ENCODE data around the gene USO1.

USO1 gene

DNA sequence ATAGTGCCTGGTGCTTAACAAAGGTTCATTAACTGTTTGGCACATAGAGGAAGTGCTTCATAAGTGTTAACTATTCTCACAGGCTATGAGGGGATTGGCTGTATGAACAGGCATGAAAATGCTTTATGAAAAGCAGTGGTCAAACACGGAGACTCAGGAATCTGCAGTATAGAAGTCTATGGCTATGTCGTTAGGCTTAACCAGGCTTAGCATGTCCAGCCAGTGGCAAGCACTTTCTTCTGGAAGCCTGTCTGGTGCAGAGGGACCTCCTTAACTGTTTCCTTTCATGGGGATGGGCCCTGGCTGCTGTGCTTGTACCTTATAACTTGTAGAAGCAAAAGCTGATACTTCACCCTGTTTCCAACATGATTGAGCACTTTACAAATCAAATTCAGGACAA is 99.4 kb downstream of the USO1 start:
- no peak for DNase-seq
- TF ChIP-seq GATA1 (IDR thresholded peaks at IDR 0.05; ENCODE audit: low read depth, low read length) (no peak), POLR2A (IDR thresholded peaks at IDR 0.05; ENCODE audit: low read length) (no peak)

DNA sequence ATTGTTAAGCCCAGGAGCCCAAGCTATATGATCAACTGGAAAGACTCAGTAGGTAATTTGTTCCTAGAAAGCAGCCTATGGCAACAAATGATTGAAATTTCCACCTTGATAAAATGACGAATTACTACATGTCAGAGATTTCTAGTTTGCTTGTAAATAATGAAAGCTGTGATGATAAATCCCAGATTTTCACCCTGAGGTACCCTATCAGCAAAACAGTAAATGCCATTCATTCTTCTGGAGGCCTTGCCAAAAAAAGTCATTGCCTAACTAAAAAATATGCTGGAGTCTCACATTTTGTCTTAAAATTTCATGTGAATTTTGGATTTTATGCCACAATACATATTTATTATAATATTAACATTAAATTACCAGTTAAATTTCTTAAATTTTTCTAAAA is 106.5 kb downstream of the USO1 start:
- no peak for DNase-seq
- TF ChIP-seq POLR2A (IDR thresholded peaks at IDR 0.05; ENCODE audit: low read length) (no peak), GATA1 (IDR thresholded peaks at IDR 0.05; ENCODE audit: low read depth, low read length) (no peak)

DNA sequence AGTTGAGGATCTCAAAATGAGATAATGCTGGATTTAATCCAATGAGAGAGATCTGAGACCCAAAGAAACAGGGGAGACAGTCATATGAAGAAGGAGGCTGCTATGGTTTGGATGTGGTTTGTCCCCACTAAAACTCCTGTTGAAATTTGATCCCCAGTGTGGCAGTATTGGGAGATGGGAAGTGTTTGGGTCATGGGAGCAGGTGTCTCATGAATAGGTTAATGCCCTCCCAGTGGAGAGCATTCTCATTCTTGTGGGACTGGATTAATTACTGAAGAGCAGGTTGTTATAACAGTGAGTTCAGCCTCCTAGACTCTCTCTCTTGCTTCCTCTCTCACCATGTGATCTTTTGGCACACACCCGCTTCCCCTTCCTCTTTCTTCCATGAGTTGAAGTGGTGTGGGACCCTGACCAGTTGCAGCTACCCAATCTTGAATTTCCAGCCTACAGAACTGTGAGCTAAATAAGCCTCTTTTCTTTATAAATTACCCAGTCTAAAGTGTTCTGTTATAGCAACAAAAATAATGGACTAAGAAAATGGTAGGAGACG is 107.6 kb downstream of the USO1 start:
- no peak for DNase-seq
- TF ChIP-seq GATA1 (IDR thresholded peaks at IDR 0.05; ENCODE audit: low read depth, low read length) (no peak), POLR2A (IDR thresholded peaks at IDR 0.05; ENCODE audit: low read length) (no peak)

DNA sequence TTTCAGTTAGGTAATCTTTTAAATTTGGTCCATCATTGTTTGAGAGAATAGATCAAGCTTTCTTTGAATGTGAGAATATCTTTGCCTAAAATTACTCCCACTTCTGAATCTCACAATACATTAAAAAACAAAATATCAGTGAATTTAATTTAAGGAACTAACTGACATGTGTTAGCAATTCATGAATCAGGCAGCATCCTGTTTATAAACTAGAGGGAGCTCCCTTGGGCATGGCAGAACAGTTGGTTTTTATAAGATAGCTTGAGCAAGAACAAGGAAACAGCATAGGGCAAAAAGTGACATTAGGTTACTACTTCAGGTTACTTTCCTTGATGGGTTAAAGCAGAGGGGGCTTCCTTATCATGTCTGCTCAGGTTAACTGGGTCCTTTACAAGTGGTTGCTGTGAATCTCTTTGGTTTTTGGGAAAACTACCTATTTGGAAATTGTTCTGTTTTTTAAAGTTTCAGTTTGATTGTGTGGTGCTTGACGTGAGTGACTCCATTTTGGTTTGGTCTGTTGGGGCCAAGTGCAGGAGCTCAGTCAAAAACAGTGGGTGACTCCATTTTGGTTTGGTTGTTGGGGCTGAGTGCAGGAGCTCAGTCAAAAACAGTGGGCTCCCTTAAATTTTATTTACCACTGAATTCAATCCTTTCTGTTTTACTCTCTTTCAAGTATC is 109.9 kb downstream of the USO1 start:
- TF ChIP-seq POLR2A (IDR thresholded peaks at IDR 0.05; ENCODE audit: low read length) (no peak), GATA1 (IDR thresholded peaks at IDR 0.05; ENCODE audit: low read depth, low read length) (no peak)
- no peak for DNase-seq

DNA sequence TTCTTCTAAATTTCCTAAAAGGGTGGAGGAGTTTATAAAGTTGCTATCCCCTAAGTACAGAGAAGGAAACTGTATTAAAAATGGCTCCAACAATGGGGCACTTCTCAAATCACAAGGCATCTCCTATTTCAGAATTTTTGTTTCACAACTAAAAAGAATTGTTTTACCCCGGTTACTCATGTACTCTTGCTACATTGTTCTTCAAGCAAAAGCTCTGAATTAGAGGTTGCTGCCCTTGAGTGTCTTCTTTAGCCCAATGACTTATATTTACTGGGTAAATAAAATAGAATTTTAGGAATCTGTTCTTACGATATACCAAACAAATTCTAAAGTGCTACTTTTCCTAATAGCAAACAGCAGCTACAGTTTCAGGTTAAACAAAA is 110.4 kb downstream of the USO1 start:
- TF ChIP-seq GATA1 (IDR thresholded peaks at IDR 0.05; ENCODE audit: low read depth, low read length) (no peak), POLR2A (IDR thresholded peaks at IDR 0.05; ENCODE audit: low read length) (no peak)
- no peak for DNase-seq

DNA sequence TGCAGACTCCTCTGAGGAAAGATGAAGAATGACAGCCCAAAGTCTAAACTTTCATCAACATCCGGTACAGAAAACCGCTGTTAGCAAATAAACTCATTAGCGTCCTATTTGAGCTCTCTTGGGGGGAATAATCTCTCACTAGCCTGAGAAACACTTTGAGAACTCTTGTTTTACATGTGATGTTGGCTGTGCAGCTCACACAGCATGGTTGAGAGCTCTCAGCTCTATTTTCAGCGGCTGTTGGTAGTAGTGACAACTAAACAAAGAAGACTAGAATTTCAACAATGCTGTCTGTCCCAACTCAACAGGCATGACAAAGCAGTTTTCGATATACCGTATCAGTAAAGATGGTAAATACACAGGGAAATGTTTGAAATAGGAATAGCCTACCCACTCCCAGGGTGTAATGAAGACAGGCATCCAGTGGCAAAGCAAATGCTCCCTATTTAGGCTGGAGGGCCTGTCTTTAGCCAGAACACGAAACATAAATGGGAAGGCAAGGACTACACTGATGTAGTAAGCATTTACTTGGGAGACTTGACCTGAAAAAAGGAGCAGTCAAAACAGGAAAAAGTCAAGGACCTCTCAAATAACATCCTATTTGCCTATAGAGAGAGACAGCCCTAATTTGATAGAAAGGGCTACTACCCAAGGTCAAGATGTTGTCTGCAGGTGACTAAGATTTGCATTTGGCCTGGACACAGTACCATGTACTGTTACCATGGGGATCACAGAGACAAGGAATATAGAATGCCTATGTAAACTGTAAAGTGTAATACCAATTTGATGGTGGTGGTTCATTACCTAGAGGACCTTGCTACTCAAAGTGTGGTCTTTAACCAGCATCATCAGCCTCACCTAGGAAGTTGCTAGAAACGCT is 117.5 kb downstream of the USO1 start:
- DNase-seq: peak; percentile 10 to 20
- no peak for TF ChIP-seq GATA1 (IDR thresholded peaks at IDR 0.05; ENCODE audit: low read depth, low read length)
- TF ChIP-seq POLR2A (IDR thresholded peaks at IDR 0.05; ENCODE audit: low read length): no peak

DNA sequence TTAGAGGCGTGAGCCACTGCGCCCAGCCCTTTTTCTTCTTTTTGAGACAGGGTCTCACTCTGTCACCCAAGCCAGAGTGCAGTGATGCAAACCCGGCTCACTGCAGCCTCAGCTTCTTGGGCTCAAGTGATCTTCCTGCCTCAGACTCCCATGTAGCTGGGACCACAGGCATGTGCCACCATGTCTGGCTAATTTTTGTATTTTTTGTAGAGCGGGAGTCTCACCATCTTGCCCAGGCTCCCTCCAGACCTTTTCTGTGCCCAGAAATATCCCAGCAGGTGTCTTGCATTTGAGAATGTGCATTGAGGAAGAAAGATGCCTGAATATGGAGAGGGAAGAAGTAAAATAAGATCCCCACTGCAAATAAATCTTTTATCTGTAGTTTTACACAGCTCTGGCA is 119.2 kb downstream of the USO1 start:
- DNase-seq: no peak
- TF ChIP-seq POLR2A (IDR thresholded peaks at IDR 0.05; ENCODE audit: low read length): no peak
- TF ChIP-seq GATA1 (IDR thresholded peaks at IDR 0.05; ENCODE audit: low read depth, low read length): no peak

DNA sequence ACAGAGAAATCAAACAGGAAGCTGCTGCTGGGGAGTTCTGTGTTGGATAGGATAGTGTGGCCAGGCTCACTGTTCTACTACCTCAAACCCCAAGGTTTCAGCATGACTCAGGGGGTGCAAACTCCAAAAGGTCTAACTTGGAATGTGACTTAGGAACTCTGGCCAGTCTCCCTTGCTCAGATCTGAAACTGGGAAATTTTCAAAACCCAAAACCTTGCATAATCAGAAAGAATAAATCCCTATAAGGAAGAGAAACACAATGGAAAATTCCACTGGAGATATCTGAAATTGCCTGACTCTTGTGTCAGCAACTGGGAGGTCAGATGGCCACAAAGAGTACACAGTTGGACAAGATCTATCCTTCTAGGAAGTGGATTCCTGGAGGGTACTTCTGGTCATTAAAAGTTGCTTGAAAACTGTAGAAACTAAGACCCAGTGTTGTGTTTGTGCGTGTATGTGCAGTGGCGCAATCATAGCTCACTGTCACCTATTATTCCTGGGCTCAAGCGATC is 119.8 kb downstream of the USO1 start:
- TF ChIP-seq POLR2A (IDR thresholded peaks at IDR 0.05; ENCODE audit: low read length): no peak
- no peak for TF ChIP-seq GATA1 (IDR thresholded peaks at IDR 0.05; ENCODE audit: low read depth, low read length)
- no peak for DNase-seq

DNA sequence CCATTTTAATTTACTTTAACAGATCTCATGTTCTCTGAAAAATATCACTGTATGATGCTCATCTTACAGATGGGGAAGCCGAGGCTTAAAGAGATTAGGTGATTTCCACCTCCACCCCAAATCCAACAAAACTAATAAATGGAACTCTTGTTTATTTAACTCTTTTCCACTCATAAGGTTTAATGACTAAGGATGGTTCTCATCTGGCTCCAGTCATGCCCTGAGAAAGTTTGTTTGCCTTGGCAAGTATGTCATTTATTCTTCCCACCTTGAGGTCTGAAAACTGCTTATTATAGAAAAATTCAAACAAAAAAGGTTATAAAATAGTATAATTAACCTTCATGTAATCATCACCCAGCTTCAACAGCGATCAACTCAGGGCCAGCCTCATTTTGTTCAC is 121.6 kb downstream of the USO1 start:
- DNase-seq: no peak
- TF ChIP-seq GATA1 (IDR thresholded peaks at IDR 0.05; ENCODE audit: low read depth, low read length) (no peak), POLR2A (IDR thresholded peaks at IDR 0.05; ENCODE audit: low read length) (no peak)

DNA sequence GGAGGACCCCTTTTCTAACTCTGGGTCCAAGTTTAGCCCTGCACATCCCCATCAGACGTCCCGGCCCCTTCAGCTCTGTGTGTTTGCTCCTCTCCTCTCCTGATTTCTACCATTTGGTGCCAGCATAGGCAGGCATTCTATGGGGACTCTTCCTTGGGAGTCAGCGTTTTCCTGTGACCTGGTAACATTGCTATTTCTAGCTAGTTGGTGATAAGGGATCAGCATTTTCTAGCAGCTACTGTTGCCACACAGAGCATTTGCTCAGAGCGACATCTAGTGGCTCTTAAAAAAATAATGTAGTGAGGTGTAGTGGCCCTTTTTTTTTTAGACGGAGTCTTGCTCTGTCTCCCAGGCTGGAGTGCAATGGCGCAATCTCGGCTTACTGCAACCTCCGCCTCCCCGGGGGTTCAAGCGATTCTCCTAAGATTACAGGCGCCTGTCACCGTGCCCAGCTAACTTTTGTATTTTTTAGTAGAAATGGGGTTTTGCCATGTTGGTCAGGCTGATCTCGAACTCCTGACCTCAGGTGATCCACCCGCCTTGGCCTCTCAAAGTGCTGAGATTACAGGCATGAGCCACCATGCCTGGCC is 123.9 kb downstream of the USO1 start:
- DNase-seq: peak; percentile 84 to 86

DNA sequence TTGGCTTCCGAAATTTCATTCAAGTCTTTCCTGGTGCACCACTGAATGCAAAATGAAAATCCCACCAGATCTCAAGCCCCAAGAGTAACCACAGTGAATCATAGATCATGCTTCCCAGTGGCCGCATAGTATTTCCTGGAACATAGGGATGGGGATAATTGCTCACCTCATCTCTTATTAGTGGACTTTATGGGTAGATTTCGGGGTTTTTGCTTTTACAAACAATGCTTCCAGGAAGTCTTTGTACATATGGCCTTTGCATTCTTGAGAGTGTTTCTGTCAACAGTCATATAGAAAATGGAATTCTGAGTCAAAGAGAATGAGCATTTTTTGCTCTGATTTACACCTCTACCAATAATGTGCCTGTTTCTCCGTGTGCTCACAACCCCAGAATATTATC is 124.5 kb downstream of the USO1 start:
- DNase-seq: no peak

DNA sequence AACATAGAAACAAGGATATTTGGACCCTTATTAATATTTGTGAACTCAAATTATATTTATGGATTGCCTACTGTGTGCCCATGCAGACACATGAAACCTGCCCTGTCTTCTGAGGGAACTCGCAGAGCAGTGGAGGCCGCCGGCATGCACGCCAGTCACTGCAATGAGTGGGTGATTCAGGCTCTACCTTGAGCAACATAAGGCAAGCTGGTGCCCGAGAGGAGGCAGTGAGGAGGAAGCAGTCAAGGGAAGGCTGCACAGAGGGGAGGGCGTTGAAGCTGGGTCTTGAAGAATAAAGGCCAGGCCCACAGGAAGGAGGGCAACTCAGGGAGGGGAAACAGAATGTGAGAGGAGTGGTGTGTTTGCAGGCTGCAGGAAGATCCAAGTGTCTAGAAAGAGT is 125.1 kb downstream of the USO1 start:
- DNase-seq: no peak
- no peak for TF ChIP-seq POLR2A (IDR thresholded peaks at IDR 0.05; ENCODE audit: low read length)
- TF ChIP-seq GATA1 (IDR thresholded peaks at IDR 0.05; ENCODE audit: low read depth, low read length): no peak

More for the DNA sequence above, 124.5 kb downstream of the USO1 start:
- no peak for TF ChIP-seq POLR2A (IDR thresholded peaks at IDR 0.05; ENCODE audit: low read length)
- TF ChIP-seq GATA1 (IDR thresholded peaks at IDR 0.05; ENCODE audit: low read depth, low read length): no peak

DNA sequence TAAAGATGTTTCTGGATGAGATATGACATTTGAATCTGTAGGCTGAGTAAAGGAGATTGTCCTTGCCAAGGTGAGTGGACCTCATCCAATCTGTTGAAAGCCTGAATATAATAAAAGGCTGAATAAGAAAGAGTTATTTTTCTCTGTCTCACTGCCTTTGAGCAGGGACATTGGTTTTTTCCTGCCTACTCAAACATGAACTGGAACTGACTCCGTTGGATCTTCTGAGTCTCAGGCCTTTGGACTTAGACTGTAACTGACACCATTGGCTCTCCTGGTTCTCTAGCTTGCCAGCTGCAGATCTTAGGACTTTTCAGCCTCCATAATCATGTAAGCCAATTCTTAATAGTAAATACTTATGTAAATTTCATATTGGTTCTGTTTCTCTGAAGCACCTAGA is 134.3 kb downstream of the USO1 start:
- TF ChIP-seq GATA1 (IDR thresholded peaks at IDR 0.05; ENCODE audit: low read depth, low read length) (no peak), POLR2A (IDR thresholded peaks at IDR 0.05; ENCODE audit: low read length) (no peak)
- no peak for DNase-seq

DNA sequence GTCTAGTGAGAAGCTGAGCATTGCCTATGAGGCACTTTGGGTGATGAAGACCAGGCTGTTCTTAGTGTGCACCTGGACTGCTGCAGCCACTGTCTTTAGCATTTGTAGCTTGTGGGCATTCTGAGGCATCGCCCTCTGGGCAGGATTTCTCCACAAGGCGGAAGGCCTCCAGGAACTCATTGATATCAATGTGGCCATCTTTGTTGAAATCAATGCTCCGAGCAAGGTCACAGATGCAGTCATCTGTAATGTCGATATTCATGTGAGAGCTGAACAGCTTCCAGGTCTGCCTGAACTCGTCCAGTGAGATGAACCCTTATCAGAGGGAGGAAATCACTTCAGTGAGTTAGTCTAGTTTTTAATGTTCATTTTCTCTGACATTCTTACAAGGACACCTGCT is 136.2 kb downstream of the USO1 start:
- no peak for DNase-seq

More for the DNA sequence above, 136.2 kb downstream of the USO1 start:
- TF ChIP-seq POLR2A (IDR thresholded peaks at IDR 0.05; ENCODE audit: low read length) (no peak), GATA1 (IDR thresholded peaks at IDR 0.05; ENCODE audit: low read depth, low read length) (no peak)
